ENCODE data around the gene EIF3L. TPM values are rescaled to one million over a fixed set of nuclear protein-coding genes. Genes with fewer than 3 reads are reported as not detected.

Gene EIF3L
- total and polyA plus RNA-seq, 9 of the 15 experiments (the other 6 are each of a cell fraction or from before 2014, with no cell fraction given): 257 to 699 (median 368) TPM

GRCh38 chr22:37887584-37888378 is 38.6 kb downstream of the EIF3L start (continued):
- TF ChIP-seq REST (IDR thresholded peaks at IDR 0.05; ENCODE audit: borderline replicate concordance) (peak; percentile 43; the same call in 1 of the 2 replicates), REST (CRISPR knock-in tag; IDR thresholded peaks at IDR 0.05; ENCODE audit: low read depth) (no peak), RAD21 (CRISPR knock-in tag; conservative IDR thresholded peaks at IDR 0.05 in 1 of 2, IDR thresholded peaks at IDR 0.05 in 1 of 2) (peak; percentile 14 to 51; a peak in 3 of 4 replicates)

All from K562 (cell line).